IPS-15b (cell line): Measurements from ENCODE around the gene CPD.
"Not testable (repeated sequence)": the region's sequence is repeated elsewhere in the genome, so short reads cannot be mapped to it uniquely, and the experiment has no call there.

Source experiments
- H3K27me3 ChIP-seq: one replicate; pipeline ENCODE4 v1.6.1; 2013; ENCODE audit warnings: low read length; ENCODE audit not compliant: control insufficient read depth, insufficient read depth
- H3K36me3 ChIP-seq: one replicate; pipeline ENCODE4 v1.6.1; 2013; ENCODE audit warnings: low read length; ENCODE audit not compliant: control insufficient read depth, insufficient read depth
- H3K4me1 ChIP-seq: one replicate; pipeline ENCODE4 v1.6.1; 2013; ENCODE audit warnings: mild to moderate bottlenecking, low read length; ENCODE audit not compliant: control insufficient read depth, insufficient read depth
- H3K4me3 ChIP-seq: one replicate; pipeline ENCODE4 v1.5.1; 2013; ENCODE audit warnings: low read depth, low read length
- H3K9ac ChIP-seq: one replicate; pipeline ENCODE4 v1.6.1; 2013; ENCODE audit warnings: low read depth, mild to moderate bottlenecking, low read length
- H3K9me3 ChIP-seq: one replicate; pipeline ENCODE4 v1.6.1; 2013; ENCODE audit warnings: mild to moderate bottlenecking, low read length; ENCODE audit not compliant: control insufficient read depth, insufficient read depth

Gene CPD

DNA sequence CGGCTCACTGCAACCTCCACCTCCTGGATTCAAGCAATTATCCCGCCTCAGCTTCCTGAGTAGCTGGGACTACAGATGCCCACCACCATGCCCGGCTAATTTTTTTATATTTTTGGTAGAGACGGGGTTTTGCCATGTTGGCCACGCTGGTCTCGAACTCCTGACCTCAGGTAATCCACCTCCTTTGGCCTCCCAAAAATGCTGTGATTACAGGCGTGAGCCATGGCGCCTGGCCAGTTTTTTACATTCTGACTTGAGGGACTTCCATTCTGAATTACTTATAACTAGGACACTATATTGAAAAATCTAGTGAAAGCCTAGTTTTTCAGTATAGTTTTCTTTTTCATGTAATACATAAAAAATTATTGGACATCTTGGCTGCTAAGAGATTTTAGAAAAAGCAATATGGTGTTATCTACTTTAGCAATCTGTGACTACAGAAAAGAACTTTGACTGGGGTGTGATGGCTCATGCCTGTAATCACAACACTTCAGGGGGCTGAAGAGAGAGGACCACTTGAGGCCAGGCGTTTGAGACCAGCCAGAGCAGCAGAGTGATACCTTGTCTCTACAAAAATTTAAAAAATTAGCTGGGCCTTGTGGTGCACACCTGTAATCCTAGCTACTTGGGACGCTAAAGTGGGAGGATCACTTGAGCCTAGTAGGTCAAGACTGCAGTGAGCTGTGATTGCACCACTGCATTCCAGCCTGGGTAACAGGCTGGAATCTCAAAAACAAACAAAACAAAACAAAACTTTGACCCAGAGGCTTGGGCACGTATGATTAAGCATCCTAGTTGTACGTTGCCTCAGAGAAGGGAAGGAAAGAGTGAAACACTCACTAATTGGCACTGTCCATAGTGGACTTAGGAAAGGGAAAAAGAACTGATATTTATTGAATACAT lies 71.6 kb downstream of the CPD start:
- no peak overlapping the region for H3K4me3 ChIP-seq
- H3K27me3 ChIP-seq, result no peaks in the 10 kb centered on the region
- no peaks in the 10 kb centered on the region for H3K36me3 ChIP-seq
- H3K9me3 ChIP-seq, result no peaks in the 10 kb centered on the region
- no peaks in the 10 kb centered on the region for H3K4me1 ChIP-seq
- H3K9ac ChIP-seq, result no peak overlapping the region

- Histone ChIP-seq H3K4me3 (no peak overlapping the region), H3K9me3 (no peaks in the 10 kb centered on the region), H3K36me3 (no peaks in the 10 kb centered on the region), H3K4me1 (no peaks in the 10 kb centered on the region), H3K9ac (no peak overlapping the region), H3K27me3 (no peaks in the 10 kb centered on the region)
Measured at GRCh38 chr17:30454635-30455034, 75.9 kb downstream of the CPD start.

DNA sequence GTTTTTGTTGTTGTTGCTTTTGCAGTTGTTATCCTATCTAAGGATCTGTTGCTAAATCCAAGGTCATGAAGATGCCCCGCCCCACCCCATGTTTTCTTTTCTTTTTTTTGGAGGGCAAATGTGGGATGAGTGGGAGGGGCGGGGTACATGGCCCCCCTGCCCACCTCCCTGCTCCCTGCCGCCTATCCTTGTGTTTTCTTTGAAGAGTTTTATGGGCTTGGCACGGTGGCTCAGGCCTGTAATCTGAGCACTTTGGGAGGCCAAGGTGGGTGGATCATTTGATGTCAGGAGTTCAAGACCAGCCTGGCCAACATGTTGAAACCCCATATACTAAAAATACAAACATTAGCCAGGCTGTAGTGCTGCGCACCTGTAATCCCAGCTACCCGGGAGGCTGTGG lies 79.6 kb downstream of the CPD start:
- H3K4me3 ChIP-seq, result no peak overlapping the region
- no peak overlapping the region for H3K9ac ChIP-seq
- no peaks in the 10 kb centered on the region for H3K4me1 ChIP-seq
- H3K9me3 ChIP-seq, result no peaks in the 10 kb centered on the region
- no peaks in the 10 kb centered on the region for H3K27me3 ChIP-seq
- no peaks in the 10 kb centered on the region for H3K36me3 ChIP-seq

GRCh38 chr17:30458797-30459413 lies 80.2 kb downstream of the CPD start:
- not testable (repeated sequence) for H3K27me3 ChIP-seq, H3K36me3 ChIP-seq, H3K4me3 ChIP-seq, H3K9me3 ChIP-seq, H3K9ac ChIP-seq, H3K4me1 ChIP-seq

- Histone ChIP-seq H3K36me3 (no peaks in the 10 kb centered on the region), H3K4me1 (no peaks in the 10 kb centered on the region), H3K27me3 (no peaks in the 10 kb centered on the region), H3K4me3 (no peak overlapping the region), H3K9ac (no peak overlapping the region), H3K9me3 (no peaks in the 10 kb centered on the region)
Measured at GRCh38 chr17:30468465-30468864, 89.7 kb downstream of the CPD start.

DNA sequence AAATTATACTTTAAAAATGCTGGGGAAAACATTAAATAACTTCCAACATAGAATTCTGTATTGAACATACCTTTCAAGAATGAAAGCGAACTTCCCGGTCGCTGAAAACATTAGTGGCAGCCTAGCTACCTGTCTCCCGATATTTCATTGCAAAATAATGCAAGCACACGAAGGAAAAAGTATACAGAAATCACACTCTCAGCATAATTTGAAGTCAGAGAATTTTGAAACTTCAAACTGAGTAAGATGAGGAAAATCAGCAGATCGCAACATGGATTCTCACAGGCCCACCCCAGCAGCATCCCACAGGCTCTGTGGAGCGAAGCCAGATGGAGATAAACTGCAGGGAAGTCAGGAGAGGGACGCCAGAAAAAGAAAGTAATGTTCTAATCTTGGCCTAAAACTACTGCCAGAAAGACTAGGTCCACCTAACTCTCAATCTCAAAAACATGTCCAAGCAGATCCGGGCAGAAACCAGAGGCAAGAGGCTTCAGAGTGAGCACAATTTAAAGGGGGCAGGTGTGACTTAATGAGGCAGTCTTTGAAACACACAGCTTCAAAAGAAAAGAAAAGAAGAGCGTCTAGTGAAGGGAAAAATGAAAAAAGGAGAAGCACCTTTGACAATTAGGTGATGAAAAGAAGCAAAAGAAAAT lies 93.6 kb downstream of the CPD start:
- H3K4me3 ChIP-seq, result no peak overlapping the region
- no peaks in the 10 kb centered on the region for H3K4me1 ChIP-seq
- H3K9me3 ChIP-seq, result no peaks in the 10 kb centered on the region
- no peaks in the 10 kb centered on the region for H3K27me3 ChIP-seq
- no peaks in the 10 kb centered on the region for H3K36me3 ChIP-seq
- no peak overlapping the region for H3K9ac ChIP-seq

- Histone ChIP-seq H3K36me3 (no peaks in the 10 kb centered on the region), H3K4me1 (no peaks in the 10 kb centered on the region), H3K9me3 (no peaks in the 10 kb centered on the region), H3K4me3 (no peak overlapping the region), H3K9ac (no peak overlapping the region), H3K27me3 (no peaks in the 10 kb centered on the region)
Measured at GRCh38 chr17:30475206-30475605, 96.5 kb downstream of the CPD start.

DNA sequence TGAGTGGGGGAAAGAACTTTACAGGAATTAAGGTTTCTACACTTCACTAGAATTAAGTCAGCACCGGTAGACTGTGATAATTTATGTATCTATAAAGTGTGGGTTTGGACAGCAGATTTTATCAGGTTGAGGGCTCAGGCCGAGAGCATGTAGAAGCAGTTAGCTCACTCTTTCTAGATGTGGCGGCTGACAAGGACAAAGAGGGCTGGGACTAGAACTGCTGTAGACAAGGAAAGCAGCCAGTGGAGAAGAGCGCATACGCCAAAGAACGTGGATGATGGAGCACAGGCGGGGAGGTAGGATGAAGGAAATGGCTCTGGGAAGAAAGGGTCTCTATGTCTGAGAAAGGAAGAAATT lies 98.0 kb downstream of the CPD start:
- H3K4me1 ChIP-seq, result no peaks in the 10 kb centered on the region
- peak overlapping the region; percentile 95 for H3K4me3 ChIP-seq
- no peaks in the 10 kb centered on the region for H3K9me3 ChIP-seq
- H3K36me3 ChIP-seq, result no peaks in the 10 kb centered on the region
- H3K9ac ChIP-seq, result peak overlapping the region; percentile 61
- H3K27me3 ChIP-seq, result no peaks in the 10 kb centered on the region

DNA sequence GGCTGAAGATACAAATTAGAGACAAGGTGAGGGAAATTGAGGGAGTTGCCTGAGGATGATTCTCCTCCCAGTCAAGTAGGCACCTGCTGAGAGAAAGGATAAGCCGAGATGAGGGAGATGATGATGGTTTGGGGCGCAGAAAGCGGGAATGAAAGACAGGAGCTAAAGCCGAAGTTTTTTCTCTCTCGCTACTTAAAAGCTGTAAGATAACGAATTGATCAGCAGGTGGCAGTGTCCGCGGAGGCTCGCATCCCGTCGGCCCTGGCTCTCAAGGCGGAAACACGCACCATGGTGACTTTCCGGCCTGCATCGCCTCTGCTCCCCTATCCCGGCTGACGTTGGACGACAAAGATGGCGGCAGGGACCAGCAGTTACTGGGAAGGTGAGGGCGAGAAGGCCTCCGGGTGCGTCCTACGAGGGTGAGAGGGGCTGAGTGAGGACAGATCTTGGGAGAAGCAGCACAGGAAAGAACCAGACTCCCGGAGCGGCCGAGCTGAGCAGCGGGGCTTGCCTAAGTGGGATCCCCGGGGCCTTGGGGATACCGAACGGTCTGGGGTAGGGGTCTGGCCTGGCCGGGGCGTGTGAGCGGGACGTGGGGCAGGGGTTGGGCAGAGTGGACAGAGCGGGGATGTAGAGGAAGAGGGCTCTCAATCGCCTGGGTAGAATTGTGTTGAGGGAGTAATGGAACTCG lies 98.5 kb downstream of the CPD start, which contains the start of gene GOSR1:
Gene GOSR1 (plus strand): TSS at position 326 of the 691 bp plus-strand sequence. CDS start 26 bp downstream, at position 352.
- Histone ChIP-seq H3K36me3 (peaks cover under 1% of the 10 kb centered on the region), H3K4me1 (no peaks in the 10 kb centered on the region), H3K9ac (peak within 1 kb of the TSS; percentile 99), H3K27me3 (no peaks in the 10 kb centered on the region), H3K4me3 (peak within 1 kb of the TSS; percentile 95), H3K9me3 (no peaks in the 10 kb centered on the region)

DNA sequence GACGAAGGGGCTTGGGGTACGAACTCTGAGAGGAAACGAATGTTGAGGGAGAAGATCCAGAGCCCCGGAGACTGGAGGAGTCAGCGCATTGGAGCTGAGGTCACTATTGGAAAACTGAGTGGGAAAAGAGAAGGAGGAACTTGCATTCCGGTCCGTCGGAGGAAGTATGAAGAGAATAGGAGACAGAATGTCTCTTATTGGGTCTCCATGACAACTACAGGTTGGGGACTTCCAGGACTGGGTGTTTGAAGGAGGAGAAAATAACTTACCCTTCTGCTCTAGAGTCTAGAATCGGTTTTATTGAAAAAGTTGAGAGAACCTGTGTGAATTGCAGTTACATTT lies 99.0 kb downstream of the CPD start:
- H3K27me3 ChIP-seq, result no peaks in the 10 kb centered on the region
- H3K9me3 ChIP-seq, result no peaks in the 10 kb centered on the region
- peaks cover 5% of the 10 kb centered on the region for H3K36me3 ChIP-seq
- peak overlapping the region; percentile 99 for H3K9ac ChIP-seq
- H3K4me1 ChIP-seq, result no peaks in the 10 kb centered on the region
- H3K4me3 ChIP-seq, result peak overlapping the region; percentile 95

GRCh38 chr17:30482555-30482954 lies 103.8 kb downstream of the CPD start:
- Histone ChIP-seq H3K9ac (no peak overlapping the region), H3K36me3 (peaks cover 13% of the 10 kb centered on the region), H3K4me3 (no peak overlapping the region), H3K27me3 (no peaks in the 10 kb centered on the region), H3K4me1 (no peaks in the 10 kb centered on the region), H3K9me3 (no peaks in the 10 kb centered on the region)
